ENCODE results near the gene EYA2.

- TF ChIP-seq EZH2 (IDR thresholded peaks at IDR 0.05; ENCODE audit: low read length) (no peak), CTCF (optimal IDR thresholded peaks at IDR 0.05 in 1 of 3, IDR thresholded peaks at IDR 0.05 in 1 of 3, conservative IDR thresholded peaks at IDR 0.05 in 1 of 3; ENCODE audit: extremely low read depth in 1 of 3, insufficient read depth in 2 of 3, low read length in 3 of 3) (no peak)
These were observed 5.4 kb downstream of the EYA2 start for GRCh38 chr20:46900086-46900485.
